Chondrocyte (in vitro differentiated cells): ENCODE measurements around the gene ARHGEF6. TPM values are rescaled to one million over a fixed set of nuclear protein-coding genes. Genes with fewer than 3 reads are reported as not detected.
"Not testable (repeated sequence)": the region's sequence is repeated elsewhere in the genome, so short reads cannot be mapped to it uniquely, and the experiment has no call there.

Experiments used
- DNase-seq: peaks from one replicate; pipeline ENCODE4 v3.0.0; 2021; ENCODE audit warnings: mixed read lengths, low spot score
- H3K27ac Mint-ChIP-seq: one replicate; pipeline ENCODE4 v1.8.0; 2021; ENCODE audit warnings: mild to moderate bottlenecking, moderate library complexity, mixed read lengths; ENCODE audit not compliant: unreplicated experiment
- H3K27me3 Mint-ChIP-seq: 2 replicates; pipeline ENCODE4 v1.8.0; 2021; ENCODE audit warnings: low read depth, mixed read lengths
- H3K36me3 Mint-ChIP-seq: 2 replicates; pipeline ENCODE4 v1.8.0; 2021; ENCODE audit warnings: low read depth, mixed read lengths
- H3K4me1 Mint-ChIP-seq: 2 replicates; pipeline ENCODE4 v1.8.0; 2021; ENCODE audit warnings: low read depth, mild to moderate bottlenecking, mixed read lengths
- H3K4me3 Mint-ChIP-seq: one replicate; pipeline ENCODE4 v1.8.0; 2021; ENCODE audit warnings: mild to moderate bottlenecking, moderate library complexity, mixed read lengths; ENCODE audit not compliant: unreplicated experiment
- H3K9me3 Mint-ChIP-seq: 2 replicates; pipeline ENCODE4 v1.8.0; 2021; ENCODE audit warnings: low read depth, mixed read lengths
- total RNA-seq: library from RNA; stranded (reverse); gene quantifications from 3 replicates; pipeline ENCODE4 v1.2.1, GENCODE V29; 2021
- TF ChIP-seq, protein P1 (sequence below): fragments of 200-600 bp; sonication (generic); IDR thresholded peaks from 2 replicates; pipeline ENCODE4 v1.5.0; 2021; ENCODE audit warnings: antibody characterized with exemption, mild to moderate bottlenecking, moderate library complexity

The ARHGEF6 gene
- total RNA-seq, 1 donor from 2014 or later: 12.2 TPM

GRCh38 chrX:136802515-136802914 lies 21.8 kb upstream of the ARHGEF6 start:
- Mint-ChIP-seq H3K36me3 (no peaks in the 10 kb centered on the region), H3K27me3 (no peaks in the 10 kb centered on the region), H3K9me3 (peaks cover 16% of the 10 kb centered on the region), H3K4me3 (no peak overlapping the region), H3K4me1 (no peaks in the 10 kb centered on the region), H3K27ac (no peak overlapping the region)
- no peak for DNase-seq
- TF ChIP-seq, protein P1, sequence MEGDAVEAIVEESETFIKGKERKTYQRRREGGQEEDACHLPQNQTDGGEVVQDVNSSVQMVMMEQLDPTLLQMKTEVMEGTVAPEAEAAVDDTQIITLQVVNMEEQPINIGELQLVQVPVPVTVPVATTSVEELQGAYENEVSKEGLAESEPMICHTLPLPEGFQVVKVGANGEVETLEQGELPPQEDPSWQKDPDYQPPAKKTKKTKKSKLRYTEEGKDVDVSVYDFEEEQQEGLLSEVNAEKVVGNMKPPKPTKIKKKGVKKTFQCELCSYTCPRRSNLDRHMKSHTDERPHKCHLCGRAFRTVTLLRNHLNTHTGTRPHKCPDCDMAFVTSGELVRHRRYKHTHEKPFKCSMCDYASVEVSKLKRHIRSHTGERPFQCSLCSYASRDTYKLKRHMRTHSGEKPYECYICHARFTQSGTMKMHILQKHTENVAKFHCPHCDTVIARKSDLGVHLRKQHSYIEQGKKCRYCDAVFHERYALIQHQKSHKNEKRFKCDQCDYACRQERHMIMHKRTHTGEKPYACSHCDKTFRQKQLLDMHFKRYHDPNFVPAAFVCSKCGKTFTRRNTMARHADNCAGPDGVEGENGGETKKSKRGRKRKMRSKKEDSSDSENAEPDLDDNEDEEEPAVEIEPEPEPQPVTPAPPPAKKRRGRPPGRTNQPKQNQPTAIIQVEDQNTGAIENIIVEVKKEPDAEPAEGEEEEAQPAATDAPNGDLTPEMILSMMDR: no peak

GRCh38 chrX:136797787-136798186 lies 17.1 kb upstream of the ARHGEF6 start:
- TF ChIP-seq, protein P1: no peak
- H3K4me1 Mint-ChIP-seq: no peaks in the 10 kb centered on the region
- H3K36me3 Mint-ChIP-seq: no peaks in the 10 kb centered on the region
- no peaks in the 10 kb centered on the region for H3K27me3 Mint-ChIP-seq
- DNase-seq: no peak
- no peak overlapping the region for H3K4me3 Mint-ChIP-seq
- no peak overlapping the region for H3K27ac Mint-ChIP-seq
- H3K9me3 Mint-ChIP-seq: peaks cover 14% of the 10 kb centered on the region

GRCh38 chrX:136795132-136795531 lies 14.4 kb upstream of the ARHGEF6 start:
- not testable (repeated sequence) for H3K36me3 Mint-ChIP-seq, DNase-seq, H3K27me3 Mint-ChIP-seq, H3K4me3 Mint-ChIP-seq, H3K27ac Mint-ChIP-seq, H3K4me1 Mint-ChIP-seq
- H3K9me3 Mint-ChIP-seq: peaks cover 14% of the 10 kb centered on the region

DNA sequence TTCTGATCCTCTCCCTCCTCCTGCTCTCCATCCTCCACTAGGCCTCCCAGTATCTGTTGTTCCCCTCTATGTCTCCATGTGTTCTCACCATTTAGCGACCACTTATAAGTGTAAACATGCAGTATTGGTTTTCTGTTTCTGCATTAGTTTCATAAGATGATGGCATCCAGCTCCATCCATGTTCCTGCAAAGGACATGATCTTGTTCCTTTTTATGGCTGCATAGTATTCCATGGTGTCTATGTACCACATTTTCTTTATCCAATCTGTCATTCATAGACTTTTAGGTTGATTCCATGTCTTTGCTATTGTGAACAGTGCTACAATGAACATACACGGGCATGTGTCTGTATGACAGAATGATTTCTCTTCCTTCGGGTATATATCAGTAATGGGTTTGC lies 13.9 kb upstream of the ARHGEF6 start:
- H3K27ac Mint-ChIP-seq, DNase-seq, H3K4me3 Mint-ChIP-seq, H3K36me3 Mint-ChIP-seq, H3K4me1 Mint-ChIP-seq, H3K27me3 Mint-ChIP-seq: not testable (repeated sequence)
- H3K9me3 Mint-ChIP-seq: peaks cover 14% of the 10 kb centered on the region

- H3K36me3 Mint-ChIP-seq: no peaks in the 10 kb centered on the region
- no peak for DNase-seq
- TF ChIP-seq, protein P1: no peak
- no peaks in the 10 kb centered on the region for H3K4me1 Mint-ChIP-seq
- no peaks in the 10 kb centered on the region for H3K27me3 Mint-ChIP-seq
- H3K27ac Mint-ChIP-seq: no peak overlapping the region
- no peak overlapping the region for H3K4me3 Mint-ChIP-seq
- peaks cover 13% of the 10 kb centered on the region for H3K9me3 Mint-ChIP-seq
Observed at GRCh38 chrX:136794080-136794479, 13.3 kb upstream of the ARHGEF6 start.

- Mint-ChIP-seq H3K4me3 (no peak overlapping the region), H3K36me3 (no peaks in the 10 kb centered on the region)
- DNase-seq: no peak
Observed at GRCh38 chrX:136789856-136790255, 9.1 kb upstream of the ARHGEF6 start.

More at GRCh38 chrX:136789856-136790255, 9.1 kb upstream of the ARHGEF6 start:
- Mint-ChIP-seq H3K9me3 (peaks cover 9% of the 10 kb centered on the region), H3K4me1 (no peaks in the 10 kb centered on the region), H3K27me3 (no peaks in the 10 kb centered on the region), H3K27ac (no peak overlapping the region)
- TF ChIP-seq, protein P1: no peak
